Gastroesophageal sphincter (tissue), 4 donors: ENCODE results near the gene ADGRF5. TPM values are rescaled to one million over a fixed set of nuclear protein-coding genes. Genes with fewer than 3 reads are reported as not detected.

Experiments used
- ATAC-seq: fragments of 150-250 bp; one replicate; pipeline ENCODE4 v1.9.1; 2016; ENCODE audit warnings: mild to moderate bottlenecking, moderate library complexity
- H3K27ac ChIP-seq, 4 donors: fragments of 200-600 bp; sonication (generic) in 3 of 4; 1 replicate in 3 of 4; 2 replicates in 1 of 4; pipeline ENCODE4 v1.5.1; 2016 to 2019
- H3K27me3 ChIP-seq: fragments of 200-600 bp; sonication (generic); one replicate; pipeline ENCODE4 v1.5.1; 2019
- H3K36me3 ChIP-seq, 2 donors: fragments of 200-600 bp; sonication (generic); one replicate each; pipeline ENCODE4 v1.5.1; 2019; ENCODE audit warnings: control low read depth in 1 of 2
- H3K4me1 ChIP-seq, 3 donors: fragments of 200-600 bp; sonication (generic); 1 replicate in 2 of 3; 2 replicates in 1 of 3; pipeline ENCODE4 v1.5.1; 2016 to 2019; ENCODE audit warnings: control low read depth in 2 of 3
- H3K4me3 ChIP-seq, 2 donors: fragments of 200-600 bp; sonication (generic); one replicate each; pipeline ENCODE4 v1.5.1; 2019; ENCODE audit warnings: mild to moderate bottlenecking in 1 of 2, moderate library complexity in 1 of 2
- H3K9me3 ChIP-seq, 3 donors: fragments of 200-600 bp; sonication (generic); one replicate each; pipeline ENCODE4 v1.5.1; 2017 to 2019; ENCODE audit warnings: control low read depth in 2 of 3
- EP300 ChIP-seq: sonication (generic); formaldehyde crosslinking; IDR thresholded peaks from one replicate; pipeline ENCODE4 v1.6.1; 2017; ENCODE audit warnings: antibody characterized with exemption, mild to moderate bottlenecking
- POLR2A ChIP-seq, 2 donors: fragments of 450-650 bp; IDR thresholded peaks; one replicate each; pipeline ENCODE4 v1.6.1; 2017; ENCODE audit warnings: antibody characterized with exemption in 2 of 2, mild to moderate bottlenecking in 2 of 2, moderate library complexity in 1 of 2
- POLR2AphosphoS5 ChIP-seq: sonication (generic); formaldehyde crosslinking; IDR thresholded peaks from one replicate; pipeline ENCODE4 v1.6.1; 2017; ENCODE audit warnings: antibody characterized with exemption
- WGBS, 2 donors: methylation state at CpG; one replicate each; pipeline ENCODE4 v1.1.5; 2018; ENCODE audit warnings: low coverage in 1 of 2; 5-methylcytosine and 5-hydroxymethylcytosine counted together
- total RNA-seq, 4 donors: library from RNA; depleted of rRNA; stranded (reverse); fragments of >200 nt; gene quantifications; one replicate each; pipeline ENCODE4 v1.1.0, GENCODE V29; 2016
- TF ChIP-seq, protein P1 (sequence below), 4 experiments: fragments of 200-600 bp in 2 of 4; fragments of 450-650 bp in 2 of 4; sonication (generic) in 1 of 4; IDR thresholded peaks; one replicate each; pipeline ENCODE4 v1.5.1; 2017 to 2019; ENCODE audit warnings: antibody characterized with exemption in 4 of 4, mild to moderate bottlenecking in 2 of 4, moderate library complexity in 2 of 4

ADGRF5 gene
- total RNA-seq, 4 donors from 2014 or later = 11.7 to 37.6 (median 26.0) TPM

GRCh38 chr6:46891252-46891795, 30.4 kb downstream of the ADGRF5 start:
- H3K4me3 ChIP-seq = no peak overlapping the region
- 48 to 52% methylated on average over 4 of the region's 4 CpGs for WGBS, 2 donors
- no peak for TF ChIP-seq POLR2AphosphoS5
- no peaks in the 10 kb centered on the region for H3K27me3 ChIP-seq
- no peaks in the 10 kb centered on the region for H3K4me1 ChIP-seq
- no peak overlapping the region for H3K27ac ChIP-seq
- H3K36me3 ChIP-seq = no peaks in the 10 kb centered on the region
- H3K9me3 ChIP-seq = no peaks in the 10 kb centered on the region
- ATAC-seq = no peak

GRCh38 chr6:46888578-46888977, 33.2 kb downstream of the ADGRF5 start:
- Histone ChIP-seq H3K27me3 (no peaks in the 10 kb centered on the region), H3K4me1 (no peaks in the 10 kb centered on the region), H3K9me3 (no peaks in the 10 kb centered on the region), H3K27ac (no peak overlapping the region), H3K36me3 (no peaks in the 10 kb centered on the region), H3K4me3 (no peak overlapping the region)
- TF ChIP-seq POLR2AphosphoS5 (no peak), POLR2A (IDR thresholded peaks at IDR 0.05) (no peak), EP300 (no peak)
- TF ChIP-seq, protein P1, sequence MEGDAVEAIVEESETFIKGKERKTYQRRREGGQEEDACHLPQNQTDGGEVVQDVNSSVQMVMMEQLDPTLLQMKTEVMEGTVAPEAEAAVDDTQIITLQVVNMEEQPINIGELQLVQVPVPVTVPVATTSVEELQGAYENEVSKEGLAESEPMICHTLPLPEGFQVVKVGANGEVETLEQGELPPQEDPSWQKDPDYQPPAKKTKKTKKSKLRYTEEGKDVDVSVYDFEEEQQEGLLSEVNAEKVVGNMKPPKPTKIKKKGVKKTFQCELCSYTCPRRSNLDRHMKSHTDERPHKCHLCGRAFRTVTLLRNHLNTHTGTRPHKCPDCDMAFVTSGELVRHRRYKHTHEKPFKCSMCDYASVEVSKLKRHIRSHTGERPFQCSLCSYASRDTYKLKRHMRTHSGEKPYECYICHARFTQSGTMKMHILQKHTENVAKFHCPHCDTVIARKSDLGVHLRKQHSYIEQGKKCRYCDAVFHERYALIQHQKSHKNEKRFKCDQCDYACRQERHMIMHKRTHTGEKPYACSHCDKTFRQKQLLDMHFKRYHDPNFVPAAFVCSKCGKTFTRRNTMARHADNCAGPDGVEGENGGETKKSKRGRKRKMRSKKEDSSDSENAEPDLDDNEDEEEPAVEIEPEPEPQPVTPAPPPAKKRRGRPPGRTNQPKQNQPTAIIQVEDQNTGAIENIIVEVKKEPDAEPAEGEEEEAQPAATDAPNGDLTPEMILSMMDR (IDR thresholded peaks at IDR 0.05) = no peak
- ATAC-seq = no peak
- WGBS, 2 donors = 78% methylated on average over 4 of the region's 4 CpGs; no CpG with 5 or more reads in 1 of the 2 donors

GRCh38 chr6:46888031-46888430, 33.7 kb downstream of the ADGRF5 start:
- 50 to 54% methylated on average over 3 of the region's 3 CpGs for WGBS, 2 donors
- Histone ChIP-seq H3K27ac (no peak overlapping the region), H3K4me3 (no peak overlapping the region), H3K36me3 (no peaks in the 10 kb centered on the region), H3K27me3 (no peaks in the 10 kb centered on the region), H3K9me3 (no peaks in the 10 kb centered on the region), H3K4me1 (no peaks in the 10 kb centered on the region)
- TF ChIP-seq POLR2AphosphoS5 (no peak), EP300 (no peak), POLR2A (IDR thresholded peaks at IDR 0.05) (no peak)
- TF ChIP-seq, protein P1 (IDR thresholded peaks at IDR 0.05) = no peak
- no peak for ATAC-seq

- H3K4me3 ChIP-seq = no peak overlapping the region
- TF ChIP-seq POLR2AphosphoS5 (no peak), POLR2A (IDR thresholded peaks at IDR 0.05) (no peak), EP300 (no peak)
- TF ChIP-seq, protein P1 (IDR thresholded peaks at IDR 0.05) = no peak
- ATAC-seq = no peak
- H3K4me1 ChIP-seq = no peaks in the 10 kb centered on the region
- no peaks in the 10 kb centered on the region for H3K27me3 ChIP-seq
- no peak overlapping the region for H3K27ac ChIP-seq
- WGBS, 2 donors = 14 to 40% methylated on average over 1 of the region's 2 CpGs
- H3K9me3 ChIP-seq = peaks cover 0 to 1% (median 0%) of the 10 kb centered on the region in 3 donors
- H3K36me3 ChIP-seq = no peaks in the 10 kb centered on the region
Measured at GRCh38 chr6:46882645-46883044, 39.1 kb downstream of the ADGRF5 start.

GRCh38 chr6:46879003-46879402, 42.7 kb downstream of the ADGRF5 start:
- TF ChIP-seq POLR2AphosphoS5 (no peak), POLR2A (IDR thresholded peaks at IDR 0.05) (no peak), EP300 (no peak)
- TF ChIP-seq, protein P1 (IDR thresholded peaks at IDR 0.05) = no peak
- Histone ChIP-seq H3K36me3 (no peaks in the 10 kb centered on the region), H3K4me1 (no peaks in the 10 kb centered on the region), H3K27me3 (no peaks in the 10 kb centered on the region), H3K27ac (no peak overlapping the region), H3K4me3 (no peak overlapping the region), H3K9me3 (peaks cover 0 to 1% (median 0%) of the 10 kb centered on the region in 3 donors)
- no peak for ATAC-seq
- whole genome bisulfite sequencing, 2 donors = 91% methylated on average over 5 of the region's 5 CpGs
